Duodenal mucosa (tissue), 2 donors: Measurements from ENCODE around the gene GART.
A peak's percentile ranks its signal among the peaks of the same experiment; 100 is the strongest.
"Not testable (repeated sequence)": the region's sequence is repeated elsewhere in the genome, so short reads cannot be mapped to it uniquely, and the experiment has no call there.

Experiments
- H3K27ac ChIP-seq: one replicate; pipeline ENCODE4 v1.7.0; 2013; ENCODE audit warnings: low read depth, low read length
- H3K27me3 ChIP-seq, 2 donors: one replicate each; pipeline ENCODE4 v1.7.0; 2013; ENCODE audit warnings: low read length in 2 of 2, control low read depth in 1 of 2; ENCODE audit not compliant: insufficient read depth in 2 of 2, control insufficient read depth in 1 of 2
- H3K36me3 ChIP-seq, 2 donors: one replicate each; pipeline ENCODE4 v1.7.0; 2013; ENCODE audit warnings: low read length in 2 of 2, control low read depth in 1 of 2; ENCODE audit not compliant: insufficient read depth in 2 of 2, control insufficient read depth in 1 of 2
- H3K4me1 ChIP-seq, 2 donors: one replicate each; pipeline ENCODE4 v1.7.0; 2013; ENCODE audit warnings: low read length in 2 of 2, control low read depth in 1 of 2; ENCODE audit not compliant: insufficient read depth in 2 of 2, control insufficient read depth in 1 of 2
- H3K4me3 ChIP-seq, 2 donors: one replicate each; pipeline ENCODE4 v1.7.0; 2013; ENCODE audit warnings: low read length in 2 of 2, low read depth in 1 of 2
- H3K9ac ChIP-seq, 2 donors: one replicate each; pipeline ENCODE4 v1.7.0; 2013; ENCODE audit warnings: low read length in 2 of 2, low read depth in 1 of 2
- H3K9me3 ChIP-seq, 2 donors: one replicate each; pipeline ENCODE4 v1.7.0; 2013; ENCODE audit warnings: low read length in 2 of 2, control low read depth in 1 of 2; ENCODE audit not compliant: control insufficient read depth in 1 of 2

Gene GART

GRCh38 chr21:33522297-33522952 is 19.5 kb downstream of the GART start:
- Histone ChIP-seq H3K27me3 (no peaks in the 10 kb centered on the region), H3K9me3 (no peaks in the 10 kb centered on the region), H3K4me1 (no peaks in the 10 kb centered on the region), H3K9ac (no peak overlapping the region), H3K36me3 (peaks cover 24 to 48% of the 10 kb centered on the region in 2 donors), H3K4me3 (no peak overlapping the region), H3K27ac (no peak overlapping the region)

- no peaks in the 10 kb centered on the region for H3K27me3 ChIP-seq
- no peaks in the 10 kb centered on the region for H3K4me1 ChIP-seq
- no peaks in the 10 kb centered on the region for H3K9me3 ChIP-seq
- H3K9ac ChIP-seq, result no peak overlapping the region
- H3K4me3 ChIP-seq, result no peak overlapping the region
- peaks cover 43 to 53% of the 10 kb centered on the region in 2 donors for H3K36me3 ChIP-seq
- H3K27ac ChIP-seq, result no peak overlapping the region
Observed at GRCh38 chr21:33518899-33519298, 23.0 kb downstream of the GART start.

- Histone ChIP-seq H3K4me3 (no peak overlapping the region), H3K9me3 (no peaks in the 10 kb centered on the region), H3K4me1 (no peaks in the 10 kb centered on the region), H3K27ac (peak overlapping the region; percentile 7), H3K36me3 (peaks cover 50 to 81% of the 10 kb centered on the region in 2 donors), H3K27me3 (no peaks in the 10 kb centered on the region), H3K9ac (no peak overlapping the region)
Observed at GRCh38 chr21:33514229-33514628, 27.7 kb downstream of the GART start.

- Histone ChIP-seq H3K9ac (no peak overlapping the region), H3K27me3 (no peaks in the 10 kb centered on the region), H3K4me3 (no peak overlapping the region), H3K27ac (no peak overlapping the region), H3K9me3 (no peaks in the 10 kb centered on the region), H3K36me3 (peaks cover 40 to 82% of the 10 kb centered on the region in 2 donors), H3K4me1 (no peaks in the 10 kb centered on the region)
Observed at GRCh38 chr21:33512481-33512880, 29.4 kb downstream of the GART start.

- no peaks in the 10 kb centered on the region for H3K9me3 ChIP-seq
- H3K27me3 ChIP-seq, result no peaks in the 10 kb centered on the region
- no peak overlapping the region for H3K4me3 ChIP-seq
- peaks cover 33 to 80% of the 10 kb centered on the region in 2 donors for H3K36me3 ChIP-seq
- H3K9ac ChIP-seq, result no peak overlapping the region
- no peak overlapping the region for H3K27ac ChIP-seq
- no peaks in the 10 kb centered on the region for H3K4me1 ChIP-seq
Observed at GRCh38 chr21:33511639-33512038, 30.3 kb downstream of the GART start.

- no peaks in the 10 kb centered on the region for H3K27me3 ChIP-seq
- no peak overlapping the region for H3K9ac ChIP-seq
- no peaks in the 10 kb centered on the region for H3K9me3 ChIP-seq
- H3K27ac ChIP-seq, result no peak overlapping the region
- H3K4me3 ChIP-seq, result no peak overlapping the region
- no peaks in the 10 kb centered on the region for H3K4me1 ChIP-seq
- H3K36me3 ChIP-seq, result peaks cover 28 to 79% of the 10 kb centered on the region in 2 donors
Observed at GRCh38 chr21:33510826-33511225, 31.1 kb downstream of the GART start.

- H3K4me1 ChIP-seq, H3K9me3 ChIP-seq, H3K4me3 ChIP-seq, H3K27me3 ChIP-seq, H3K27ac ChIP-seq, H3K9ac ChIP-seq: not testable (repeated sequence)
- peaks cover 26 to 71% of the 10 kb centered on the region in 2 donors for H3K36me3 ChIP-seq
Observed at GRCh38 chr21:33507003-33507402, 34.9 kb downstream of the GART start.

- Histone ChIP-seq H3K9me3 (no peaks in the 10 kb centered on the region), H3K4me3 (no peak overlapping the region), H3K4me1 (no peaks in the 10 kb centered on the region), H3K27ac (no peak overlapping the region), H3K27me3 (no peaks in the 10 kb centered on the region), H3K36me3 (peaks cover 22 to 59% of the 10 kb centered on the region in 2 donors), H3K9ac (no peak overlapping the region)
Observed at GRCh38 chr21:33505833-33506232, 36.1 kb downstream of the GART start.

GRCh38 chr21:33496345-33496744 is 45.6 kb downstream of the GART start:
- peaks cover 0 to 3% of the 10 kb centered on the region in 2 donors for H3K4me1 ChIP-seq
- no peak overlapping the region for H3K4me3 ChIP-seq
- H3K27ac ChIP-seq, result no peak overlapping the region
- H3K9ac ChIP-seq, result no peak overlapping the region
- H3K9me3 ChIP-seq, result no peaks in the 10 kb centered on the region
- H3K36me3 ChIP-seq, result no peaks in the 10 kb centered on the region
- no peaks in the 10 kb centered on the region for H3K27me3 ChIP-seq

GRCh38 chr21:33495743-33496142 is 46.2 kb downstream of the GART start:
- Histone ChIP-seq H3K36me3 (no peaks in the 10 kb centered on the region), H3K4me1 (peaks cover 5 to 6% of the 10 kb centered on the region in 2 donors), H3K9me3 (no peaks in the 10 kb centered on the region), H3K27me3 (no peaks in the 10 kb centered on the region), H3K27ac (no peak overlapping the region), H3K9ac (no peak overlapping the region), H3K4me3 (no peak overlapping the region)
